Measurements from ENCODE around the gene RNF223. TPM values are rescaled to one million over a fixed set of nuclear protein-coding genes. Genes with fewer than 3 reads are reported as not detected.

The RNF223 gene
- total and polyA plus RNA-seq, 2 donors (not counting 3 experiments of a cell fraction or from before 2014, with no cell fraction given), result not detected

DNA sequence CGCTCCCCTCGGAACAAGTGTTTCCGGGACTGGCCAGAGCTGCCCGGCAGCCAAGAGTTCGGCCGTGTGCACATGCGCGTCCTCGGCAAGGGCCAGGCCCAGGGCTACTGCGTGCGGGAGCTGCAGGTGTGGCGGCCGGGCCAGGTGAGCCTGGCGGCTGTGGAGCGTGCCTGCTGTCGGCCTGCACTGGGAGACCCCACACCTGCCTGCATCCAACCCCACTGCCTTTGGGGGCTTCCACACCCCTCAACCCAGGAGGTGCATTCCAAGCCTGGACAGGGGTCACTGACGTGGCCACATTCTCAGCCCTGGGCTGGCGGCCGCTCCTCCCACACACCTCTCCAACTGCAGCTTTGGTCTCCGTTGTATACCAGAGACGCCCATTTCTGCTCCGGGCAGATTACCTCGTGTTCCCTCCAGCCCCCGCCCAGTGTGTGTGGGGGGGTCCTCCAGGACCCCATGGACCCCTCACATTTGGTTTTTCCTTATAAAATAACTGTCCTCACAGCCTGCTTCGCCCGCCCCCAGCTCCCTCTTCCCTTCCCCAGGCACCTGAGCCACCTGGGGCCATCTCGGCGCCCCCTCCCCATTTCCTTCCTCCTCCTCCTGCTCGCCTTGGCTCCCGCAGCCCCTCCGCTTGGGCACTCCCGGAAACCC, 6.1 kb downstream of the RNF223 start:
- no TSS peak for BruUV-seq (replicated peaks)
- H3K27ac ChIP-seq (ENCODE audit: insufficient read depth, low read depth, low read length), result no peak overlapping the region
- POLR2A ChIA-PET, result no interaction called here

More for the DNA sequence above, 6.1 kb downstream of the RNF223 start:
- Histone ChIP-seq H3K4me2 (ENCODE audit: insufficient read depth, low read length) (no peak overlapping the region), H3K9ac (replicated peaks; ENCODE audit: extremely low read depth, insufficient read depth, low read length) (no peak overlapping the region), H3K4me1 (ENCODE audit: control insufficient read depth, extremely low read depth, insufficient read depth, low read length) (peaks cover 8% of the 10 kb centered on the region), H4K20me1 (replicated peaks; ENCODE audit: control insufficient read depth, extremely low read depth, insufficient read depth, low read length) (no peaks in the 10 kb centered on the region), H3K27me3 (ENCODE audit: control insufficient read depth in 2 of 2, insufficient read depth in 2 of 2, low read length in 2 of 2) (no peaks in the 10 kb centered on the region), H2AFZ (ENCODE audit: low read depth, low read length) (no peak overlapping the region), H3K36me3 (ENCODE audit: control insufficient read depth in 2 of 2, extremely low read depth in 1 of 2, insufficient read depth in 2 of 2, low read length in 2 of 2) (no peaks in the 10 kb centered on the region), H3K4me3 (replicated peaks in 1 of 3; ENCODE audit: insufficient read depth in 1 of 3, low read depth in 1 of 3, low read length in 3 of 3) (no peak overlapping the region), H3K9me1 (replicated peaks; ENCODE audit: control insufficient read depth, extremely low read depth, insufficient read depth, low read length) (no peaks in the 10 kb centered on the region), H3K9me3 (replicated peaks; ENCODE audit: control insufficient read depth, insufficient read depth, low read length) (no peaks in the 10 kb centered on the region), H3K79me2 (ENCODE audit: control insufficient read depth, insufficient read depth, low read length) (no peaks in the 10 kb centered on the region)
- TF ChIP-seq MAX (IDR thresholded peaks at IDR 0.05; ENCODE audit: insufficient read depth, insufficient read length) (no peak), JUN (IDR thresholded peaks at IDR 0.05; ENCODE audit: borderline replicate concordance, insufficient read depth, insufficient read length, low read depth) (no peak), GATA2 (IDR thresholded peaks at IDR 0.05; ENCODE audit: insufficient read depth, insufficient read length, low read depth, low read length) (no peak), FOS (IDR thresholded peaks at IDR 0.05; ENCODE audit: borderline replicate concordance, insufficient read depth, low read length) (no peak), POLR2AphosphoS5 (IDR thresholded peaks at IDR 0.05; ENCODE audit: insufficient read depth, low read depth, low read length) (no peak), MYC (IDR thresholded peaks at IDR 0.05; ENCODE audit: low read depth, low read length) (no peak), POLR2A (IDR thresholded peaks at IDR 0.05; ENCODE audit: low read depth, low read length) (no peak), EZH2 (IDR thresholded peaks at IDR 0.05; ENCODE audit: borderline replicate concordance, low read depth, low read length, severe bottlenecking) (no peak)
- TF ChIP-seq, protein P1, sequence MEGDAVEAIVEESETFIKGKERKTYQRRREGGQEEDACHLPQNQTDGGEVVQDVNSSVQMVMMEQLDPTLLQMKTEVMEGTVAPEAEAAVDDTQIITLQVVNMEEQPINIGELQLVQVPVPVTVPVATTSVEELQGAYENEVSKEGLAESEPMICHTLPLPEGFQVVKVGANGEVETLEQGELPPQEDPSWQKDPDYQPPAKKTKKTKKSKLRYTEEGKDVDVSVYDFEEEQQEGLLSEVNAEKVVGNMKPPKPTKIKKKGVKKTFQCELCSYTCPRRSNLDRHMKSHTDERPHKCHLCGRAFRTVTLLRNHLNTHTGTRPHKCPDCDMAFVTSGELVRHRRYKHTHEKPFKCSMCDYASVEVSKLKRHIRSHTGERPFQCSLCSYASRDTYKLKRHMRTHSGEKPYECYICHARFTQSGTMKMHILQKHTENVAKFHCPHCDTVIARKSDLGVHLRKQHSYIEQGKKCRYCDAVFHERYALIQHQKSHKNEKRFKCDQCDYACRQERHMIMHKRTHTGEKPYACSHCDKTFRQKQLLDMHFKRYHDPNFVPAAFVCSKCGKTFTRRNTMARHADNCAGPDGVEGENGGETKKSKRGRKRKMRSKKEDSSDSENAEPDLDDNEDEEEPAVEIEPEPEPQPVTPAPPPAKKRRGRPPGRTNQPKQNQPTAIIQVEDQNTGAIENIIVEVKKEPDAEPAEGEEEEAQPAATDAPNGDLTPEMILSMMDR (IDR thresholded peaks at IDR 0.05; ENCODE audit: extremely low read depth in 1 of 2, insufficient read depth in 1 of 2, low read depth in 1 of 2, low read length in 2 of 2), result no peak
- CTCF ChIA-PET, result no interaction called here
- dilution Hi-C loops (cut with MboI; ENCODE audit: extremely low pct_ligation_motif_present, low sequenced_read_pairs), result no loop called here
- FAIRE-seq (no peak), DNase-seq (ENCODE audit: low read depth, low spot score) (no peak)
- intact Hi-C loops (cut with micrococcal nuclease), result no loop called here
